Kidney (tissue), 14 donors: ENCODE measurements around the gene DUOXA1. TPM values are rescaled to one million over a fixed set of nuclear protein-coding genes. Genes with fewer than 3 reads are reported as not detected.
A peak's percentile ranks its signal among the peaks of the same experiment; 100 is the strongest.

ENCODE experiments used
- DNase-seq, 5 donors: peaks; one replicate each; pipeline ENCODE4 v3.0.0-alpha.2; 2013 to 2020
- FAIRE-seq: peaks from 2 replicates; lab custom pipeline; 2012; peaks lifted over from hg19 to GRCh38; lab: Jason Lieb, UNC
- H3K27ac ChIP-seq, 2 donors: one replicate each; pipeline ENCODE4 v1.7.0; 2013; ENCODE audit warnings: low read depth in 2 of 2, low read length in 2 of 2, inconsistent platforms in 1 of 2
- H3K27me3 ChIP-seq: one replicate; pipeline ENCODE4 v1.7.1; 2013; ENCODE audit warnings: low read length, inconsistent platforms; ENCODE audit not compliant: control insufficient read depth, insufficient read depth
- H3K36me3 ChIP-seq, 3 donors: one replicate each; pipeline versions ENCODE4 v1.7.0 to v1.7.1; 2013; ENCODE audit warnings: low read length in 3 of 3, control low read depth in 1 of 3, inconsistent platforms in 1 of 3; ENCODE audit not compliant: insufficient read depth in 3 of 3, control insufficient read depth in 2 of 3
- H3K4me1 ChIP-seq, 3 donors: one replicate each; pipeline versions ENCODE4 v1.7.0 to v1.7.1; 2013; ENCODE audit warnings: low read length in 3 of 3, inconsistent platforms in 1 of 3, low read depth in 1 of 3; ENCODE audit not compliant: control insufficient read depth in 2 of 3, insufficient read depth in 2 of 3
- H3K4me3 ChIP-seq, 3 donors: one replicate each; pipeline versions ENCODE4 v1.7.0 to v1.8.1; 2013; ENCODE audit warnings: low read length in 3 of 3, control low read depth in 1 of 3, inconsistent platforms in 1 of 3
- H3K9ac ChIP-seq, 3 donors: one replicate each; pipeline versions ENCODE4 v1.7.0 to v1.7.1; 2013; ENCODE audit warnings: low read length in 3 of 3, control low read depth in 1 of 3, inconsistent platforms in 1 of 3
- H3K9me3 ChIP-seq, 3 donors: one replicate each; pipeline versions ENCODE4 v1.7.0 to v1.7.1; 2013; ENCODE audit warnings: low read length in 3 of 3, control low read depth in 1 of 3, inconsistent platforms in 1 of 3; ENCODE audit not compliant: control insufficient read depth in 2 of 3, insufficient read depth in 1 of 3
- CTCF ChIP-seq: IDR thresholded peaks from 3 replicates; pipeline ENCODE4 v1.5.1; 2012; ENCODE audit warnings: mild to moderate bottlenecking, moderate library complexity, borderline replicate concordance; ENCODE audit not compliant: insufficient read depth; ENCODE audit errors: extremely low read depth
- intact Hi-C: fragments of 100-400 bp; cut with DNase I; formaldehyde crosslinking; loops from one replicate; pipeline ENCODE4 v1.11.1; 2022
- polyA plus RNA-seq: library from polyadenylated mRNA; stranded (reverse); fragments of 350-450 nt; fragmentation: Illumina TruSeq; extraction: RNeasy Lipid Tissue Mini Kit (QIAGEN cat#74804); gene quantifications from one replicate; pipeline ENCODE4 v1.2.3, GENCODE V29; 2014; ENCODE audit warnings: low read depth, low replicate concordance; ENCODE audit not compliant: insufficient read depth
- total RNA-seq: library from RNA; stranded (reverse); fragmentation: NEBNext Ultra II Directional; extraction: Animal tissue kit (Norgen Biotek cat#: 25700); gene quantifications from one replicate; pipeline ENCODE4 v1.2.1, GENCODE V29; 2021
- donor health status: control.
- donor health status: control.
- donor health status: control.
- donor health status: control.
- donor health status: control.
- donor health status: DM: yes; HTN: yes; CAD: no.
- donor health status: Normal renal cell carcinoma (clear cell type).

DUOXA1 gene
- total and polyA plus RNA-seq, 2 donors from 2014 or later: 0.52 to 1.4 TPM

DNA sequence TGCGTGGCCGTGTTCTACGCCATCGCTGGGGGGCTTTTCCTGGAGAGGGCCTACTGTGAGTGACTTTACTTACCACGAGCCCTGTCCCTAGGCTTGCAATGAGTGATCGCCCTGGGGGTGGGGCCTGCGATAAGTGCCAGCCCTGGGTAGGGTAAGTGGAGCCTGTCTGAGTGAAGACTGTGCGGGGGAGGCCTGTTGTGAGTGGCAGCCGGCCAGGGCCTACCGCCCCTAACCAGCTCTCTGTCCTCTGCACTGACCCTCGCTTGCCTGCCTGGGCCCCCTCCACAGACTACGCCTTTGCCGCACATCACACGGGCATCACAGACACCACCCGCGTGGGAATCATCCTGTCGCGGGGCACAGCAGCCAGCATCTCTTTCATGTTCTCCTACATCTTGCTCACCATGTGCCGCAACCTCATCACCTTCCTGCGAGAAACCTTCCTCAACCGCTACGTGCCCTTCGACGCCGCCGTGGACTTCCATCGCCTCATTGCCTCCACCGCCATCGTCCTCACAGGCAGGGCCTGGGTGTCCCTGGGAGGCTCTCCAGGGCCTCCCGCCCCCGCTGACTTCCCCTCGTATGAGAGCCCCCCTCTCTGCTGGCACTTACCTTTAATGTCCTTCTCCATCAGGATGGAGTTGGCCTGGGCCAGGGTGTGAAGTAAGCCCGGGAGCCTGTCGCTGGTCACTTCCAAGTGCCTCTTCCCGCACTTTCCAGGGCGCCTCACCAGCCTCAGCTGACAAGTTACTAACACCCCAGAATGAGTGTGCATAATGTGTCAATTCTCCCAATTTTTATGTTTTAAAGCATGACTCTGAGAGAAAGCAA is 22.5 kb upstream of the DUOXA1 start:
- H3K4me1 ChIP-seq: no peaks in the 10 kb centered on the region
- H3K4me3 ChIP-seq: no peak overlapping the region
- no peak for TF ChIP-seq CTCF
- no peak overlapping the region for H3K9ac ChIP-seq
- H3K27me3 ChIP-seq: no peaks in the 10 kb centered on the region
- intact Hi-C loops: no loop called here
- no peaks in the 10 kb centered on the region for H3K9me3 ChIP-seq
- DNase-seq (peak in 1 of 5 donors; percentile 60), FAIRE-seq (no peak)
- no peaks in the 10 kb centered on the region for H3K36me3 ChIP-seq
- H3K27ac ChIP-seq: no peak overlapping the region

DNA sequence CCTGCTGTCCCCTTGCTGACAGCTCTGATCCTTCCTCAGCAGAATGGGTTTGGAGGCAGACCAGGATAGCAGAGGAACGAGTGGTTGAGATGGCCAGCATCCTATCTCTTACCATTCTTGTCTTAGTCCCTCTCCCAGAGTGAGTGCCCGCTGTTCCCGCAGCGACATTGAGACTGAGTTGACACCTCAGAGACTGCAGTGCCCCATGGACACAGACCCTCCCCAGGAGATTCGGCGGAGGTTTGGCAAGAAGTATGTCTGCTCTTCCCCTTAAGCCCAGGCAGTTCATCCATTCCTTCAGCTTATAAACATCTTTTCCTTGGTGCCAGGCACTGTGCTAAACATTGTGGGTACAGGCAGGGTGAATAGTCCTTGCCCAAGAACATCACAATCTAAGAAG is 21.3 kb upstream of the DUOXA1 start:
- peak in 1 of 5 donors; percentile 9 for DNase-seq
- Histone ChIP-seq H3K4me1 (no peaks in the 10 kb centered on the region), H3K9ac (no peak overlapping the region), H3K4me3 (no peak overlapping the region), H3K27ac (no peak overlapping the region), H3K27me3 (no peaks in the 10 kb centered on the region), H3K9me3 (no peaks in the 10 kb centered on the region), H3K36me3 (no peaks in the 10 kb centered on the region)
- no peak for TF ChIP-seq CTCF
- FAIRE-seq: no peak
- intact Hi-C loops: no loop called here

- H3K36me3 ChIP-seq: no peaks in the 10 kb centered on the region
- no peak for TF ChIP-seq CTCF
- DNase-seq: peak in 1 of 5 donors; percentile 46
- no peak overlapping the region for H3K9ac ChIP-seq
- intact Hi-C loops: no loop called here
- no peak overlapping the region for H3K27ac ChIP-seq
- no peaks in the 10 kb centered on the region for H3K4me1 ChIP-seq
- no peaks in the 10 kb centered on the region for H3K27me3 ChIP-seq
- no peak overlapping the region for H3K4me3 ChIP-seq
- no peaks in the 10 kb centered on the region for H3K9me3 ChIP-seq
- no peak for FAIRE-seq
Observed at GRCh38 chr15:45150481-45150880, 20.8 kb upstream of the DUOXA1 start.
